Smooth muscle cell (in vitro differentiated cells): ENCODE results near the gene PRPSAP1. TPM values are rescaled to one million over a fixed set of nuclear protein-coding genes. Genes with fewer than 3 reads are reported as not detected.

Experiments used
- DNase-seq: peaks from one replicate; lab custom pipeline; 2025; ENCODE audit not compliant: unreplicated experiment; lab: John Stamatoyannopoulos, UW
- H2AFZ ChIP-seq: fragments of 200-600 bp; sonication (generic); 2 replicates; pipeline ENCODE4 v1.6.0; 2016; ENCODE audit warnings: antibody characterized with exemption, low read depth, mild to moderate bottlenecking
- H3F3A ChIP-seq: fragments of 200-600 bp; sonication (generic); 2 replicates; pipeline ENCODE4 v1.6.0; 2017; ENCODE audit warnings: antibody characterized with exemption, low read depth
- H3K27ac ChIP-seq: fragments of 200-600 bp; sonication (generic); 2 replicates; pipeline ENCODE4 v1.5.1; 2016; ENCODE audit warnings: low read depth, mild to moderate bottlenecking
- H3K27me3 ChIP-seq: fragments of 200-600 bp; sonication (generic); 2 replicates; pipeline ENCODE4 v1.6.1; 2016; ENCODE audit warnings: low read depth, mild to moderate bottlenecking
- H3K36me3 ChIP-seq: fragments of 200-600 bp; sonication (generic); 2 replicates; pipeline ENCODE4 v1.5.1; 2016; ENCODE audit warnings: low read depth
- H3K4me1 ChIP-seq: fragments of 200-600 bp; sonication (generic); 2 replicates; pipeline ENCODE4 v1.5.1; 2016; ENCODE audit warnings: low read depth
- H3K4me2 ChIP-seq: fragments of 200-600 bp; sonication (generic); 2 replicates; pipeline ENCODE4 v1.6.0; 2016; ENCODE audit warnings: mild to moderate bottlenecking
- H3K4me3 ChIP-seq: fragments of 200-600 bp; sonication (generic); 2 replicates; pipeline ENCODE4 v1.5.1; 2016; ENCODE audit warnings: mild to moderate bottlenecking
- H3K79me2 ChIP-seq: fragments of 200-600 bp; sonication (generic); 2 replicates; pipeline ENCODE4 v1.6.0; 2016; ENCODE audit warnings: low read depth, mild to moderate bottlenecking
- H3K9ac ChIP-seq: fragments of 200-600 bp; sonication (generic); 2 replicates; pipeline ENCODE4 v1.6.0; 2016; ENCODE audit warnings: low read depth
- H3K9me3 ChIP-seq: fragments of 200-600 bp; sonication (generic); replicated peaks from 2 replicates; pipeline ENCODE4 v1.5.1; 2016; ENCODE audit warnings: low read depth
- H4K20me1 ChIP-seq: fragments of 200-600 bp; sonication (generic); 2 replicates; pipeline ENCODE4 v1.6.0; 2016; ENCODE audit warnings: low read depth
- WGBS: methylation state at CpG from one replicate; pipeline ENCODE4 v1.1.7; 2016; ENCODE audit warnings: low lambda C conversion rate; 5-methylcytosine and 5-hydroxymethylcytosine counted together
- polyA plus RNA-seq: library from polyadenylated mRNA; unstranded; fragments of >200 nt; fragmentation: Nextera tagmentation; extraction: Ambion mirVana; gene quantifications from 2 replicates; pipeline ENCODE4 v1.2.1, GENCODE V29; 2016
- total RNA-seq: library from RNA; depleted of rRNA; stranded (reverse); fragments of >200 nt; gene quantifications from 2 replicates; pipeline ENCODE4 v1.2.3, GENCODE V29; 2014
- TF ChIP-seq, protein P1 (sequence below): fragments of 200-600 bp; sonication (generic); IDR thresholded peaks from 2 replicates; pipeline ENCODE4 v1.5.1; 2017; ENCODE audit warnings: borderline replicate concordance, mild to moderate bottlenecking, antibody characterized with exemption; ENCODE audit not compliant: insufficient read depth, poor library complexity, severe bottlenecking

Gene PRPSAP1
- total and polyA plus RNA-seq, 2 experiments from 2014 or later = 27.1 to 35.7 TPM

DNA sequence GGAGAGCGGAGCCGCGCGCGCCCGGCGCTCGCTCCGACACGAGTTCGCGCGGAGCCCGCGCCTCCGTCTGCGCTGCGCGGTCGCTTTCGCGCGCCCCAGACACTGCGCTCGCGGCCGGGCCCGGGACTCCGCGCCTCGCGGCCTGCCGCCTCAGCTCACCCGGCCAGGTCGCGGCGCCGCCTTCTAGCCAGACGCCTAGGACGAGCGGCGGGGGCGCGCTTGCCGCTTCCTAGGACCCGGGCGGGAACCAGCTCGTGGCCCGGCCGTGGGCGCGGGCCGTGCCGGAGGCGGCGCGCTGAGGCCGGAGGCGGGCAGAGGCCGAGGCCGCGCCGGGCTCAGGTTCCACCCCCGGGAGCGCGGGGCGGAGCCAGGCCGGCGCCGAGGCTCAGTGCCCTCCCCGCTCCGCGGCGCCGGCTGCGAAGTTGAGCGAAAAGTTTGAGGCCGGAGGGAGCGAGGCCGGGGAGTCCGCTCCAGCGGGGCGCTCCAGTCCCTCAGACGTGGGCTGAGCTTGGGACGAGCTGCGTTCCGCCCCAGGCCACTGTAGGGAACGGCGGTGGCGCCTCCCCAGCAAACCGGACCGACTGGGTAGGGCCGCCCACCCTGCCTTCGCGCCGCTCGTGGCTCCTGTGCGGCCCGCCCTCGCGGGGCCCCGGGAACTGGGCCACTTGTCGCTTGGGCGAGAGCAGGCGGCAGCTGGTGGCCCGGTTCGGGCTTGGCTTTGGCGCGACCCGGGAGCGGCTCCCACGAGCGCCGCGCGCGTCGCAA, 30.7 kb upstream of the PRPSAP1 start, which contains the start of gene SPHK1:
SPHK1 (plus strand) TSS at position 388 of the 765 bp plus-strand sequence. CDS start 1,036 bp downstream, outside the sequence.
- H3K36me3 ChIP-seq = no peaks in the 10 kb centered on the region
- DNase-seq = peak; percentile 56
- H3K4me3 ChIP-seq = peak within 1 kb of the TSS; percentile 84
- H3K9me3 ChIP-seq = no peaks in the 10 kb centered on the region
- H3K79me2 ChIP-seq = no peaks in the 10 kb centered on the region
- TF ChIP-seq, protein P1, sequence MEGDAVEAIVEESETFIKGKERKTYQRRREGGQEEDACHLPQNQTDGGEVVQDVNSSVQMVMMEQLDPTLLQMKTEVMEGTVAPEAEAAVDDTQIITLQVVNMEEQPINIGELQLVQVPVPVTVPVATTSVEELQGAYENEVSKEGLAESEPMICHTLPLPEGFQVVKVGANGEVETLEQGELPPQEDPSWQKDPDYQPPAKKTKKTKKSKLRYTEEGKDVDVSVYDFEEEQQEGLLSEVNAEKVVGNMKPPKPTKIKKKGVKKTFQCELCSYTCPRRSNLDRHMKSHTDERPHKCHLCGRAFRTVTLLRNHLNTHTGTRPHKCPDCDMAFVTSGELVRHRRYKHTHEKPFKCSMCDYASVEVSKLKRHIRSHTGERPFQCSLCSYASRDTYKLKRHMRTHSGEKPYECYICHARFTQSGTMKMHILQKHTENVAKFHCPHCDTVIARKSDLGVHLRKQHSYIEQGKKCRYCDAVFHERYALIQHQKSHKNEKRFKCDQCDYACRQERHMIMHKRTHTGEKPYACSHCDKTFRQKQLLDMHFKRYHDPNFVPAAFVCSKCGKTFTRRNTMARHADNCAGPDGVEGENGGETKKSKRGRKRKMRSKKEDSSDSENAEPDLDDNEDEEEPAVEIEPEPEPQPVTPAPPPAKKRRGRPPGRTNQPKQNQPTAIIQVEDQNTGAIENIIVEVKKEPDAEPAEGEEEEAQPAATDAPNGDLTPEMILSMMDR = no peak
- H2AFZ ChIP-seq = peak within 1 kb of the TSS; percentile 91
- H3K27ac ChIP-seq = peak within 1 kb of the TSS; percentile 89
- H3K9ac ChIP-seq = peak within 1 kb of the TSS; percentile 90
- under 1% methylated on average over 99 of the region's 118 CpGs for WGBS
- H3K27me3 ChIP-seq = no peaks in the 10 kb centered on the region
- H3K4me1 ChIP-seq = peaks cover 13% of the 10 kb centered on the region
- peak within 1 kb of the TSS; percentile 99 for H3K4me2 ChIP-seq
- peaks cover 6% of the 10 kb centered on the region for H3F3A ChIP-seq
- peaks cover 19% of the 10 kb centered on the region for H4K20me1 ChIP-seq

GRCh38 chr17:76383546-76384221, 30.0 kb upstream of the PRPSAP1 start:
- under 1% methylated on average over 49 of the region's 65 CpGs for WGBS
- H3K4me3 ChIP-seq = peak overlapping the region; percentile 84
- no peaks in the 10 kb centered on the region for H3K27me3 ChIP-seq
- H3K9me3 ChIP-seq = no peaks in the 10 kb centered on the region
- peak; percentile 67 for DNase-seq
- peaks cover 13% of the 10 kb centered on the region for H3K4me1 ChIP-seq
- peaks cover 6% of the 10 kb centered on the region for H3F3A ChIP-seq
- TF ChIP-seq, protein P1 = no peak
- H4K20me1 ChIP-seq = peaks cover 18% of the 10 kb centered on the region
- no peaks in the 10 kb centered on the region for H3K79me2 ChIP-seq
- H3K9ac ChIP-seq = peak overlapping the region; percentile 90
- H3K4me2 ChIP-seq = peak overlapping the region; percentile 99
- H3K27ac ChIP-seq = peak overlapping the region; percentile 89
- peak overlapping the region; percentile 91 for H2AFZ ChIP-seq
- no peaks in the 10 kb centered on the region for H3K36me3 ChIP-seq

GRCh38 chr17:76382803-76383545, 29.3 kb upstream of the PRPSAP1 start:
- peaks cover 18% of the 10 kb centered on the region for H4K20me1 ChIP-seq
- H3K27ac ChIP-seq = peak overlapping the region; percentile 89
- WGBS = 1% methylated on average over 52 of the region's 80 CpGs
- no peaks in the 10 kb centered on the region for H3K36me3 ChIP-seq
- TF ChIP-seq, protein P1 = no peak
- H3F3A ChIP-seq = peaks cover 6% of the 10 kb centered on the region
- H3K4me1 ChIP-seq = peaks cover 13% of the 10 kb centered on the region
- peak overlapping the region; percentile 91 for H2AFZ ChIP-seq
- peak overlapping the region; percentile 84 for H3K4me3 ChIP-seq
- peak overlapping the region; percentile 90 for H3K9ac ChIP-seq
- H3K79me2 ChIP-seq = no peaks in the 10 kb centered on the region
- H3K4me2 ChIP-seq = peak overlapping the region; percentile 99
- DNase-seq = peak; percentile 76
- H3K27me3 ChIP-seq = no peaks in the 10 kb centered on the region
- no peaks in the 10 kb centered on the region for H3K9me3 ChIP-seq
